A549 (cell line): ENCODE measurements around the gene EBLN2.
"Not testable (repeated sequence)": the region's sequence is repeated elsewhere in the genome, so short reads cannot be mapped to it uniquely, and the experiment has no call there.

Experiments
- CBX8 ChIP-seq: fragments of 200-600 bp; sonication (generic); IDR thresholded peaks from 2 replicates; pipeline ENCODE4 v1.6.1; 2016
- EHMT2 ChIP-seq: fragments of 200-600 bp; sonication (generic); IDR thresholded peaks from 2 replicates; pipeline ENCODE4 v1.6.1; 2016; ENCODE audit warnings: antibody characterized with exemption, low read depth, mild to moderate bottlenecking, moderate library complexity
- EP300 ChIP-seq, 2 experiments: fragments of >200 bp; sonication (Bioruptor Twin); formaldehyde crosslinking; IDR thresholded peaks; 2 replicates in 1 of 2; 3 replicates in 1 of 2; pipeline ENCODE4 v1.6.1; 2016 to 2017
- JUN ChIP-seq, 2 experiments: fragments of >200 bp; sonication (Bioruptor Twin); formaldehyde crosslinking; IDR thresholded peaks; 2 replicates in 1 of 2; 3 replicates in 1 of 2; pipeline ENCODE4 v1.6.1; 2016 to 2017
- MYC ChIP-seq: IDR thresholded peaks from 2 replicates; pipeline ENCODE4 v1.6.1; 2012; ENCODE audit warnings: mild to moderate bottlenecking, inconsistent platforms, low read length, improper control_type of control experiment, borderline replicate concordance
- POLR2A ChIP-seq: IDR thresholded peaks from 2 replicates; pipeline ENCODE4 v1.6.1; 2012; ENCODE audit warnings: mild to moderate bottlenecking, low read length
- SREBF2 ChIP-seq: fragments of 450-650 bp; IDR thresholded peaks from 2 replicates; pipeline ENCODE4 v1.6.1; 2014; ENCODE audit warnings: mild to moderate bottlenecking, moderate library complexity
- TF ChIP-seq, protein P1 (sequence below): fragments of >200 bp; sonication (Bioruptor Twin); formaldehyde crosslinking; IDR thresholded peaks from 3 replicates; pipeline ENCODE4 v1.5.1; 2016
- TF ChIP-seq, protein P2 (sequence below): fragments of 200-600 bp; sonication (generic); IDR thresholded peaks from 2 replicates; pipeline ENCODE4 v1.6.1; 2016; ENCODE audit warnings: antibody characterized with exemption, mild to moderate bottlenecking, moderate library complexity

DNA sequence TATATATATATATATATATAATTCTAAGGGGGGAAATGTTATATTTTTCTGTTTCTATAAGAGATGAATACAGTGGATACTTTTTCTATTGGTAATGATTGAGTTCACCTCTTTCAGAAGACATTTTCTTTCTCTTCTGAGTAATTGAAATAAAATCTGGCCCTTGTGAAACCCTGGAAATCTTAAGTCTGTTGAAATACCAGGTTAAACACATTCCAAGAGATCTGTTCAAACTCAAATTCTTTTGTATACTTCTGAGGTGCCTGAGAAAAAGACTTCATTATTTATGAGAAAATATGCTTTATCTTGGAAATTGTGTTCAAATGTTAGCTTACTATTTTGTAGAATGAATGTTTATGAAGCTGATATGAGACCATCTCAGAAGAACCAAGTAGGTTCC is 4.8 kb downstream of the EBLN2 start:
- TF ChIP-seq, protein P1, sequence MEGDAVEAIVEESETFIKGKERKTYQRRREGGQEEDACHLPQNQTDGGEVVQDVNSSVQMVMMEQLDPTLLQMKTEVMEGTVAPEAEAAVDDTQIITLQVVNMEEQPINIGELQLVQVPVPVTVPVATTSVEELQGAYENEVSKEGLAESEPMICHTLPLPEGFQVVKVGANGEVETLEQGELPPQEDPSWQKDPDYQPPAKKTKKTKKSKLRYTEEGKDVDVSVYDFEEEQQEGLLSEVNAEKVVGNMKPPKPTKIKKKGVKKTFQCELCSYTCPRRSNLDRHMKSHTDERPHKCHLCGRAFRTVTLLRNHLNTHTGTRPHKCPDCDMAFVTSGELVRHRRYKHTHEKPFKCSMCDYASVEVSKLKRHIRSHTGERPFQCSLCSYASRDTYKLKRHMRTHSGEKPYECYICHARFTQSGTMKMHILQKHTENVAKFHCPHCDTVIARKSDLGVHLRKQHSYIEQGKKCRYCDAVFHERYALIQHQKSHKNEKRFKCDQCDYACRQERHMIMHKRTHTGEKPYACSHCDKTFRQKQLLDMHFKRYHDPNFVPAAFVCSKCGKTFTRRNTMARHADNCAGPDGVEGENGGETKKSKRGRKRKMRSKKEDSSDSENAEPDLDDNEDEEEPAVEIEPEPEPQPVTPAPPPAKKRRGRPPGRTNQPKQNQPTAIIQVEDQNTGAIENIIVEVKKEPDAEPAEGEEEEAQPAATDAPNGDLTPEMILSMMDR: not testable (repeated sequence)
- TF ChIP-seq EP300 (IDR thresholded peaks at IDR 0.05); POLR2A; CBX8; JUN (IDR thresholded peaks at IDR 0.05); EHMT2; SREBF2; MYC: not testable (repeated sequence)
- TF ChIP-seq, protein P2, sequence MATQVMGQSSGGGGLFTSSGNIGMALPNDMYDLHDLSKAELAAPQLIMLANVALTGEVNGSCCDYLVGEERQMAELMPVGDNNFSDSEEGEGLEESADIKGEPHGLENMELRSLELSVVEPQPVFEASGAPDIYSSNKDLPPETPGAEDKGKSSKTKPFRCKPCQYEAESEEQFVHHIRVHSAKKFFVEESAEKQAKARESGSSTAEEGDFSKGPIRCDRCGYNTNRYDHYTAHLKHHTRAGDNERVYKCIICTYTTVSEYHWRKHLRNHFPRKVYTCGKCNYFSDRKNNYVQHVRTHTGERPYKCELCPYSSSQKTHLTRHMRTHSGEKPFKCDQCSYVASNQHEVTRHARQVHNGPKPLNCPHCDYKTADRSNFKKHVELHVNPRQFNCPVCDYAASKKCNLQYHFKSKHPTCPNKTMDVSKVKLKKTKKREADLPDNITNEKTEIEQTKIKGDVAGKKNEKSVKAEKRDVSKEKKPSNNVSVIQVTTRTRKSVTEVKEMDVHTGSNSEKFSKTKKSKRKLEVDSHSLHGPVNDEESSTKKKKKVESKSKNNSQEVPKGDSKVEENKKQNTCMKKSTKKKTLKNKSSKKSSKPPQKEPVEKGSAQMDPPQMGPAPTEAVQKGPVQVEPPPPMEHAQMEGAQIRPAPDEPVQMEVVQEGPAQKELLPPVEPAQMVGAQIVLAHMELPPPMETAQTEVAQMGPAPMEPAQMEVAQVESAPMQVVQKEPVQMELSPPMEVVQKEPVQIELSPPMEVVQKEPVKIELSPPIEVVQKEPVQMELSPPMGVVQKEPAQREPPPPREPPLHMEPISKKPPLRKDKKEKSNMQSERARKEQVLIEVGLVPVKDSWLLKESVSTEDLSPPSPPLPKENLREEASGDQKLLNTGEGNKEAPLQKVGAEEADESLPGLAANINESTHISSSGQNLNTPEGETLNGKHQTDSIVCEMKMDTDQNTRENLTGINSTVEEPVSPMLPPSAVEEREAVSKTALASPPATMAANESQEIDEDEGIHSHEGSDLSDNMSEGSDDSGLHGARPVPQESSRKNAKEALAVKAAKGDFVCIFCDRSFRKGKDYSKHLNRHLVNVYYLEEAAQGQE: not testable (repeated sequence)
